Urinary bladder (tissue), 4 donors: ENCODE results near the gene PLCD3. TPM values are rescaled to one million over a fixed set of nuclear protein-coding genes. Genes with fewer than 3 reads are reported as not detected.

Experiments used
- DNase-seq: peaks from one replicate; pipeline ENCODE4 v3.0.0-alpha.2; 2015; ENCODE audit errors: extremely low spot score
- H3K27ac ChIP-seq: one replicate; pipeline ENCODE4 v1.5.1; 2013; ENCODE audit warnings: low read depth, mild to moderate bottlenecking, moderate library complexity
- H3K36me3 ChIP-seq: one replicate; pipeline ENCODE4 v1.6.1; 2013; ENCODE audit warnings: mild to moderate bottlenecking, moderate library complexity; ENCODE audit not compliant: insufficient read depth
- H3K4me1 ChIP-seq: one replicate; pipeline ENCODE4 v1.6.1; 2013; ENCODE audit warnings: mild to moderate bottlenecking, moderate library complexity; ENCODE audit not compliant: insufficient read depth
- H3K4me3 ChIP-seq: one replicate; pipeline ENCODE4 v1.5.1; 2013; ENCODE audit warnings: low read depth, low read length
- WGBS: extraction: QIAGEN DNeasy Blood & Tissue Kit; methylation state at CpG from one replicate; pipeline ENCODE4 v1.1.7; 2013; 5-methylcytosine and 5-hydroxymethylcytosine counted together
- polyA plus RNA-seq: library from polyadenylated mRNA; stranded (reverse); fragments of 200-250 nt; gene quantifications from one replicate; pipeline ENCODE4 v1.2.3, GENCODE V29; 2013
- total RNA-seq: library from RNA; depleted of rRNA; stranded (reverse); fragments of >200 nt; gene quantifications from one replicate; pipeline ENCODE4 v1.2.3, GENCODE V29; 2014
- donor health status: healthy with polysubstance abuse.
- donor health status: healthy.

PLCD3 gene
- total and polyA plus RNA-seq, 2 donors = 18.1 to 84.1 TPM

- DNase-seq = no peak
- peak overlapping the region; percentile 58 for H3K4me3 ChIP-seq
- WGBS = 6% methylated on average over 29 of the region's 29 CpGs
- H3K27ac ChIP-seq = peak overlapping the region; percentile 93
- H3K4me1 ChIP-seq = peaks cover 2% of the 10 kb centered on the region
- H3K36me3 ChIP-seq = no peaks in the 10 kb centered on the region
Observed at GRCh38 chr17:45146890-45147580, 14.7 kb upstream of the PLCD3 start.

- DNase-seq = no peak
- H3K27ac ChIP-seq = no peak overlapping the region
- H3K4me1 ChIP-seq = peaks cover 1% of the 10 kb centered on the region
- WGBS = 76% methylated on average over 4 of the region's 4 CpGs
- H3K36me3 ChIP-seq = no peaks in the 10 kb centered on the region
- peak overlapping the region; percentile 58 for H3K4me3 ChIP-seq
Observed at GRCh38 chr17:45146592-45146889, 14.2 kb upstream of the PLCD3 start.

GRCh38 chr17:45146166-45146565 lies 13.9 kb upstream of the PLCD3 start:
- Histone ChIP-seq H3K27ac (peak overlapping the region; percentile 41), H3K36me3 (no peaks in the 10 kb centered on the region), H3K4me3 (no peak overlapping the region), H3K4me1 (peaks cover 1% of the 10 kb centered on the region)
- 86% methylated on average over 10 of the region's 10 CpGs for WGBS
- DNase-seq = no peak

- 75% methylated on average over 8 of the region's 8 CpGs for WGBS
- no peak for DNase-seq
- Histone ChIP-seq H3K4me3 (no peak overlapping the region), H3K4me1 (peaks cover 1% of the 10 kb centered on the region), H3K27ac (peak overlapping the region; percentile 87), H3K36me3 (no peaks in the 10 kb centered on the region)
Observed at GRCh38 chr17:45145035-45145389, 12.7 kb upstream of the PLCD3 start.

GRCh38 chr17:45144199-45145034 lies 12.1 kb upstream of the PLCD3 start:
- WGBS = 11% methylated on average over 71 of the region's 71 CpGs
- Histone ChIP-seq H3K4me1 (peaks cover 1% of the 10 kb centered on the region), H3K36me3 (no peaks in the 10 kb centered on the region), H3K27ac (peak overlapping the region; percentile 92), H3K4me3 (peak overlapping the region; percentile 34)
- DNase-seq = no peak

- H3K36me3 ChIP-seq = no peaks in the 10 kb centered on the region
- H3K4me3 ChIP-seq = peak overlapping the region; percentile 34
- H3K4me1 ChIP-seq = peaks cover 1% of the 10 kb centered on the region
- peak overlapping the region; percentile 92 for H3K27ac ChIP-seq
- peak; percentile 87 for DNase-seq
- under 1% methylated on average over 21 of the region's 21 CpGs for WGBS
Observed at GRCh38 chr17:45143767-45144198, 11.5 kb upstream of the PLCD3 start.

GRCh38 chr17:45143094-45143670 lies 10.9 kb upstream of the PLCD3 start:
- Histone ChIP-seq H3K4me1 (peaks cover 1% of the 10 kb centered on the region), H3K27ac (peak overlapping the region; percentile 92), H3K4me3 (no peak overlapping the region), H3K36me3 (no peaks in the 10 kb centered on the region)
- no peak for DNase-seq
- 66% methylated on average over 13 of the region's 13 CpGs for WGBS

GRCh38 chr17:45139533-45139920 lies 7.2 kb upstream of the PLCD3 start:
- Histone ChIP-seq H3K36me3 (no peaks in the 10 kb centered on the region), H3K4me3 (no peak overlapping the region), H3K27ac (no peak overlapping the region), H3K4me1 (no peaks in the 10 kb centered on the region)
- WGBS = 74% methylated on average over 4 of the region's 4 CpGs
- DNase-seq = no peak

- no peak for DNase-seq
- WGBS = 79% methylated on average over 14 of the region's 14 CpGs
- no peak overlapping the region for H3K4me3 ChIP-seq
- no peaks in the 10 kb centered on the region for H3K36me3 ChIP-seq
- H3K4me1 ChIP-seq = no peaks in the 10 kb centered on the region
- H3K27ac ChIP-seq = no peak overlapping the region
Observed at GRCh38 chr17:45138911-45139532, 6.7 kb upstream of the PLCD3 start.

GRCh38 chr17:45137561-45138305 lies 5.4 kb upstream of the PLCD3 start:
- Histone ChIP-seq H3K36me3 (no peaks in the 10 kb centered on the region), H3K4me3 (no peak overlapping the region), H3K4me1 (no peaks in the 10 kb centered on the region), H3K27ac (no peak overlapping the region)
- WGBS = 85% methylated on average over 11 of the region's 11 CpGs
- DNase-seq = no peak

GRCh38 chr17:45136846-45137560 lies 4.7 kb upstream of the PLCD3 start:
- Histone ChIP-seq H3K4me1 (no peaks in the 10 kb centered on the region), H3K27ac (no peak overlapping the region), H3K4me3 (no peak overlapping the region), H3K36me3 (no peaks in the 10 kb centered on the region)
- DNase-seq = no peak
- WGBS = 85% methylated on average over 12 of the region's 12 CpGs

GRCh38 chr17:45135978-45136791 lies 3.9 kb upstream of the PLCD3 start:
- Histone ChIP-seq H3K4me1 (no peaks in the 10 kb centered on the region), H3K27ac (no peak overlapping the region), H3K36me3 (no peaks in the 10 kb centered on the region), H3K4me3 (peak overlapping the region; percentile 56)
- WGBS = 63% methylated on average over 21 of the region's 21 CpGs
- DNase-seq = no peak
